GM18517 (cell line): ENCODE data around the gene FBXW7.

Experiments
- ATAC-seq: cut with Tn5 transposase; IDR thresholded peaks from one replicate; pipeline ENCODE4 v1.9.1; 2021; ENCODE audit warnings: mild to moderate bottlenecking, moderate library complexity; ENCODE audit not compliant: unreplicated experiment

Gene FBXW7

GRCh38 chr4:152434011-152434410, 101.9 kb downstream of the FBXW7 start:
- ATAC-seq = no peak

GRCh38 chr4:152431784-152432183, 104.1 kb downstream of the FBXW7 start:
- peak; percentile 53 for ATAC-seq

- ATAC-seq = no peak
Observed at GRCh38 chr4:152431291-152431690, 104.6 kb downstream of the FBXW7 start.

DNA sequence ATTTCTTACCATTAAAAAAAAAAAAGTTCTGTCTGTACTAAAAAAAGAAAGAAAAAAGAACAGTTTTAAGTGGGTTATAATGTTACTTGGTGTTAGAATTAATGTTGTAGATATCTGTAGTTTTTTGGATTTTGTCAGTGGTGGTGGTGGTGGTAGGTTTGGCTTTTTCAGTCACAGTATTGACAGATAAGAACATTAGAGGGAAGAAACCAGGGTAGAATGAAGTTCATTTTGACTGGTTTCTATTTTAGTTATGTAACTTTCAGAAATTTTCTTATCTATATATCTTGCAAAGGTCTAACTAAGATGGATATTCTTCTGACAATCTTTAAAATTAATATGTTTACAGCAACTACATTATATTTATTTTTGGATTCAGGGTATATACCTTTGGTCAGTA, 105.4 kb downstream of the FBXW7 start:
- no peak for ATAC-seq

GRCh38 chr4:152427981-152428380, 107.9 kb downstream of the FBXW7 start:
- no peak for ATAC-seq

- no peak for ATAC-seq
Observed at GRCh38 chr4:152424977-152425376, 110.9 kb downstream of the FBXW7 start.

DNA sequence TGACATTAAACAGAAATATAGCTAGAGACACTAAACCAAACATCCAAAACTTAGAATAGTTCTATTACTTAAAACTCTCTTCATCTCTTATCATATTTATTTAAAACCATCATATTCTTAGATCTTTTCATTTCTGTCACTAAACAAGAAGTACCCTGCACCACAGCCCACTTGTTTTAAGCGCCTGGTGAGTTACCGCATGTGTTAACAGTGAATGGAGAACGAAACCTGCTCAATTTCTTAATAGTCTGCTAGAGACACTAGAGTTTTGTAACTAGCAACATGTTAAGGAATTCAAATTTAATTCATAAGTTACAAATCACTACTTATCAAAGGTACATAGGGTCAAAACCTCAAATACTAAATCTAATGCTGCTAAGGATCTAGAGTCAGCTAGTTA, 111.5 kb downstream of the FBXW7 start:
- ATAC-seq = no peak

DNA sequence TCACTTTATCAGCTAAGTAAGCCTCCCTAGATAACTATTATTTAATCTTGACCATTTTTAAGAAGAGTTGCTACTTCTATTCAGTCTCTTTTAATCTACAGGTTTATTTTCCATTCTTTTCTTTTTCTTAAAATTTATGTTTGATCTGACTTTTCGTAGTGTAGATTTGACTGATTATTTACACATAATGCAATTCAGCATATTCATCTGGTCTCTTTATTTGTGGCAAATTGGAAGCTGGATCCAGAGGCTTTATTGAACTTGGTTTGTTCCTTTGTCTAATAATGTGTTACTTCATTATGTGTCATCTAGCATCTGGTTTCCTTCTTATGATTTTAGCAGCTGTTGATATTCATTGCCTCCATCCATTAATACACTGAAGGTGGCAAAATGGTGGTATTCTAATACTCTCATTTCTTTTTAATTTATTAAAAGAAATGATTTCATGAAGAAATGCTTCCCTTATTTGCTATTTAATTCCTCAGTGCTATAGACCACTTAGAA, 113.0 kb downstream of the FBXW7 start:
- no peak for ATAC-seq

DNA sequence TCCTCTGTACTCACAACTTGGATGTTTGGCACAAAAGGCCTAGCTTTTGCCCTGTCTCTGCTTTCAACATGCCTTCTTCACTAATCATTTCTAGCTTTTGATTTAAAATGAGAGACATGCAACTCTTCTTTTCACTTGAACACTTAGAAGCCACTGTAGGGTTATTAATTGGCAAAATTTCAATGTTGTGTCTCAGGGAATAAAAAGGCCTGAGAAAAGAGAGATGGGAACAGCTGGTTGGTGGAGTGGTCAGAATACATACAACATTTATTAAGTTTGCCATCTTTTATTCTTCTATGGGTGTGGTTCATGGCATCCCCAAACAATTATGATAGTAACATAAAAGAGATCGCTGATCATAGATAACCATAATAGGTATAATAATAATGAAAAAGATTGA, 114.3 kb downstream of the FBXW7 start:
- no peak for ATAC-seq

- ATAC-seq = no peak
Observed at GRCh38 chr4:152419809-152420208, 116.1 kb downstream of the FBXW7 start.

DNA sequence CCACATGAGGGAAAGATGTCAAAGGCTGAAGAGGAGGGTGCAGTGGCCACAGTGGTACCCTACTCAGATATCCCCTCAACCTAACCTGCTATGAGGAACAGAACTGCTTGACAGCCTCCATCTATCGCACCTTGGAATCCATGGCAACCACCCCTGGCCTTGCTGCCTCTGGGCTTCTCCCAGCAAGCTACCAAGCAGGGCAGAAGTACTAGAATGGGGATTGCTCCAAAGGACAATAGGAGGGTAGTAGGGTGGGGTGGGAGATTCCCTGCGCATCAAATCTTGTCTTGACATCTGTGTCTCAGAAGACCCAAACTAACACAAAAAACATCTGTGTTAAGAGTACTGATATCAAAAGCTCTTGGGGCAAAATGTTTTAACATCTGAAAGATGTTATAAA, 118.2 kb downstream of the FBXW7 start:
- ATAC-seq = no peak

DNA sequence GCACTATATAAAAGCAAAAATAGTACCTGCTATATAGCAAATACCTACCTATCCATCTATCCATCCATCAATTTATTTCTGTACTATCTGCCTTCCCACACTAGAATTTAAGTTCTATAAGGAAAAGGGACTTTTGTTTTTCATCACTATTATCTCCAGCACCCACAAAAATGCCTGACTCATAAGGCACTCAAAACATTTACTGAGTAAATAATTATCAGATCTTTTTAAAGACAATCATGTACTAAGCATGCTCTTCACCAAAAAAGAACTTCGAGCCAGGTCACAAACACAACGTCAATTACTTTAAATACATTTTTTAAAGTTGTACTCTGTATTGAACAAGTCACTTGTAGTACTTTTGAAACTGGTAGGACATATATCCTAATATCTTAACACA, 119.9 kb downstream of the FBXW7 start:
- ATAC-seq = no peak

DNA sequence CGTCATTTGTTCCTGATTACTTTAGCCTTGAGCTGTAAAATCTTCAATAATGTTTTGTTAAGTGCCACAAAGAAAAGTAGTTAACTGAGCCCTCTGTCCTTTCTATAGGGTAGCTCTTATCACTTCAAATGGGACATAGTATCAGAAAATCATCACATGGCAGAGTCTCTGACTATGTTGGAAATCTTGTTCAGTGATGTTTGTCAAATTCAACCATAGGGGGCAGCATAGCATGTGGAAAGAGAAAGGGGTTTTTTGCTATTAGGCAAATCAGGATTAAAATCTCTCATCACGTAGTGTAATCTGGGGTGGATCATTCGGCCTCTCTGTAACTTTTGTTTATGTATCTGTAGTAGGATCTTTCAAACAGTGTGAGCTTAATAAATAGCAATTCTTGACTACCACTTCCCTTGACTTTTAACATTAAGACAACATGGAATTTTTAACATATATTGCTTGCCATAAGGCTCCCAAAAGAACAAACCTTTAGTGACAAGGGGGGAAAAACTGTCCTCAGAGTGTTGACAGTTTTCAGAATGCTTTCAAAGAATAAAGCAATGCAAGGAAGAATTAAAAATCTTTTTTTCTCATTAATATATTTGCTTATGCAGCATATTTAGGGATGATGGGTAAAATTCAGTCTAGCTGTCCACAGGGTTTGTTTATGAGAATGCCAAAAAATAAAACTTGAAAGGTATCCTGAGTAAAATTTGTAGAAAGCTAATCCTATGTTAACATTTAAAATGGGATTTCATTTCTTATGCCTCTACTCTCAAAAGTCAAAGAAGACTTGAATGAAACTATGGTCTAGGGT, 127.2 kb downstream of the FBXW7 start:
- ATAC-seq = no peak

DNA sequence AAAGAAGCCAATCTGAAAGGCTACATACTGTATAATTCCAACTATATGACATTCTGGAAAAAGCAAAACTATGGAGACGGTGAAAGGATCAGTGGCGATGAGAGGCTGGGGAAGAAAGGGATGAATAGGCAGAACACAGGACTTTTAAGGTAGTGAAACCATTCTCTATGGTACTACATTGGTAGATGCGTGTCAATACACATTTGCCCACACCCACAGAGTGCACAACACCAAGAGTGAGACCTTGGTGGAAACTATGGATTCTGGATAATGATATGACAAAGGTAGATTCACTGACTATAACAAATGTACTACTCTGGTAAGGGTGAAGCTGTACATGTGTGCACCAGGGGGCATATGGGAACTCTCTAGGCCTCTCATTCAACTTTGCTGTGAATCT, 134.5 kb downstream of the FBXW7 start:
- ATAC-seq = no peak

DNA sequence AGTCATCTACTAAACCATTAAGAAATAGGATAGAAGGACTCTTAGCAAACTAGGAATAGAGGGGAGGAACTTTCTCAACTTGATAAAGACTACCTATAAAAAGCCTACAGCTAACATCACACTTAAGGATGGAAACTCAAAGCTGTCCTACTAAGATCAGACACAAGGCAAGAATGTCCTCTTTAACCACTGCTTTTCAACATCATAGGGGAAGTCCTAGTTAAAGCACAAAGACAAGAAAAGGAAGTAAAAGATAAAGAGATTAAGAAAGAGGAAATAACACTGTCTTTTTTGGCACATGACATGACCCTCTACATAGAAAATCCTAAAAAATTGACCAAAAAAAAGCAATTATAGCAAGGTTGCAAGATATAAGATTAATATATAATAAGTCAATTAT, 136.6 kb downstream of the FBXW7 start:
- ATAC-seq = no peak

DNA sequence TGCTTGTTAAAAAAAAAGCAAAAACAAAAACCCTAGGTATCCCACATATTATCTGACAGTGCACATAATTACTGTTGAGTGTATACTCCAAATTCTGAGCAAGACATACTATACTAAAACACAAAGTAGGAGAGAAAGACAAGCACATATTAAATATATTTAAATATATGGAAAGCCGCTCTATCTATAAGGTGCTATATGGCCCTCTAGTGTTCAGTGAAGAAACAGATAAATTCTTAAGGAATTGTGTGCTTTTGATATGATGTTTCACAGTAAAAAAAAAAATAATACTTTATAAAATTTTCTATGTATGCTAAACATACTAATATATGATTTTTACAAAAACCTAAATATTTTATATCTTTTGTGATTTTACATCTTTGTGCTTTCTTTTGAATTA, 137.8 kb downstream of the FBXW7 start:
- no peak for ATAC-seq

GRCh38 chr4:152394791-152395190, 141.1 kb downstream of the FBXW7 start:
- no peak for ATAC-seq

DNA sequence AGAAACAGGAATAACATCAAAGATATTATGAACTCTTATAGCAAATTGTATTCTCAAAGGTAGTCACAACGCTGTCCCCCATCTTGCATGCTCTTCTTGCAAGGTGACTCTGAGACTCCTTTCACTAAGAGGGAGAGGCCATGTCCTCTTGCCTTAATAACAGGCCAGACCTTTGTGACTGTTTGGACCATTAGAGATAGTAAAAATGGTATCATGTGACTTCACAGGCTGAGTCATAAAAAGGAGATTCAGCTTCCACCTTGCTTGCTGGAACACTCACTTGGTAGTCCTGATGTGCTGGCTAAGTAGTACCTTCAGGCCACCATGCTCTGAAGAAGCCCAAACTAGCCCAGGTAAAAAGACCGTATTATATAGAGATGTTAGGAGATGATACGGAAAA, 143.8 kb downstream of the FBXW7 start:
- no peak for ATAC-seq

DNA sequence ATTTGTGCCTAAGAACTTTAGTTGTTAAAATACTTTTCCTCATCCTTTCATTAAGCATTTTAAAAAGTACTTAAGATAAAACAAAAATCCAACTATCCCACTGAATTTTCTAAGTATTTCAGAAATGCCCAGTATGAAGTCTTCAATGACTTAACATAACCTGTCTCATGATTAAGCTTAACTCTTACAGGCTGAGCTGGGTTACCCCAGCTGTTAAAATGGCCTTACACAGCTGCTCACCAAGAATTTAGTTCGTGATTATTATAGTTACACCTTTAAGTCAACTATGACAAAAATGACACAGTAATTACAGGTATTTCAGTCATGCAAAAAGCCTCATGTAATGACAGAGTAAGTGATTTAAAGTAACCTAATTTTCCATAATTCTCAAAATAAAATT, 145.7 kb downstream of the FBXW7 start:
- ATAC-seq = no peak

DNA sequence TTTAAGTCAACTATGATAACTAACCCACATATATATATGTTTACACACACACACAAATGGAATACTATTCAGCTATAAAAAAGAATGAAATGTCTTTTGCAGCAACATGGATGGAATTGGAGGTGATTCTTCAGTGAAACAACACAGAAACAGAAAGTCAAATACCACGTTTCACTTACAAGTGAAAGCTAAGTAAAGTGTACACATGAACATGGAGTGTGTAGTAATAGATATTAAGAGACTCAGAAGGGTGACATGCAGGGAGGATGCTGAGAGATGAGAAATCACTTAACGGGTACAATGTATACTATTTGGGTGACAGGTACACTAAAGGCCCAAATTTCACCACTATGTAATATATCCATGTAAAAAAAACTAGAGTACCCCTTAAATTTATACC, 146.5 kb downstream of the FBXW7 start:
- ATAC-seq = no peak

DNA sequence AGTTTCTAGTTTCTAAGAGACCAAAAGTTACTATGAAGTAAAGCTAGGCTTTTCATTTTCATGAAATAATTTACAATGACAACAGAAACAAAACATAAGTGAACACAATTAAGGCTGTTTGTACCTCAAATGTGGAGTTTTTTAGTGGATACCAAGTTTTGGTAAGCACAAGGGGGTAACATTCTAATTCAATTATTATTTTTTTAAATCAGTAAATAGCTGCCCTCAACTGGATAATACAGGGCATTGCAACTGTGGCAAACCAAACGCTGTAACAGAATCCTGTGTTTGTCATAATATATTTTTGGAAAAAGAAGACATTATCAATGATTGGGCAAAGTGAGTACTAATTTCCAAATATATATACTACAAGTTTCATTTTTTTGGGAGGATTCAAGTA, 150.3 kb downstream of the FBXW7 start:
- ATAC-seq = no peak

- peak; percentile 52 for ATAC-seq
Observed at GRCh38 chr4:152382057-152382785, 153.7 kb downstream of the FBXW7 start.
